Thyroid gland (tissue), 4 donors: ENCODE results near the gene DHX58. TPM values are rescaled to one million over a fixed set of nuclear protein-coding genes. Genes with fewer than 3 reads are reported as not detected.
A peak's percentile ranks its signal among the peaks of the same experiment; 100 is the strongest.

Experiments used
- DNase-seq, 2 donors: peaks; one replicate each; pipeline ENCODE4 v3.0.0-alpha.2; 2019
- H3K27ac ChIP-seq, 3 donors: fragments of 200-600 bp; sonication (generic); 1 replicate in 2 of 3; 2 replicates in 1 of 3; pipeline ENCODE4 v1.5.1; 2016 to 2019; ENCODE audit warnings: mild to moderate bottlenecking in 1 of 3, moderate library complexity in 1 of 3
- H3K27me3 ChIP-seq: fragments of 200-600 bp; sonication (generic); one replicate; pipeline ENCODE4 v1.5.1; 2019
- H3K36me3 ChIP-seq, 2 donors: fragments of 200-600 bp; sonication (generic); one replicate each; pipeline ENCODE4 v1.5.1; 2016 to 2019
- H3K4me1 ChIP-seq, 2 donors: fragments of 200-600 bp; sonication (generic); one replicate each; pipeline ENCODE4 v1.5.1; 2017 to 2019
- H3K4me3 ChIP-seq, 3 donors: fragments of 200-600 bp; sonication (generic); replicated peaks in 1 of 3; 1 replicate in 2 of 3; 2 replicates in 1 of 3; pipeline ENCODE4 v1.5.1; 2016; ENCODE audit warnings: mild to moderate bottlenecking in 1 of 3
- H3K9me3 ChIP-seq: fragments of 200-600 bp; sonication (generic); one replicate; pipeline ENCODE4 v1.5.1; 2017
- CTCF ChIP-seq, 6 experiments: fragments of 200-600 bp in 3 of 6; fragments of 450-650 bp in 3 of 6; sonication (generic) in 3 of 6; IDR thresholded peaks; one replicate each; pipeline ENCODE4 v1.5.1; 2016 to 2019; ENCODE audit warnings: antibody characterized with exemption in 6 of 6, mild to moderate bottlenecking in 2 of 6, inconsistent platforms in 1 of 6, moderate library complexity in 1 of 6
- POLR2A ChIP-seq, 2 donors: fragments of 450-650 bp; IDR thresholded peaks; one replicate each; pipeline ENCODE4 v1.6.1; 2017; ENCODE audit warnings: antibody characterized with exemption in 2 of 2, mild to moderate bottlenecking in 2 of 2, moderate library complexity in 1 of 2
- WGBS, 2 donors: methylation state at CpG; one replicate each; pipeline ENCODE4 v1.1.5; 2017; 5-methylcytosine and 5-hydroxymethylcytosine counted together
- intact Hi-C: fragments of 100-400 bp; cut with DNase I; formaldehyde crosslinking; loops from one replicate; pipeline ENCODE4 v1.15.1; 2023
- total RNA-seq, 4 donors: library from RNA; depleted of rRNA; stranded (reverse); fragments of >200 nt; gene quantifications; one replicate each; pipeline ENCODE4 v1.2.3, GENCODE V29; 2016

DHX58 gene
- total RNA-seq, 4 donors from 2014 or later, result 6.4 to 12.9 (median 9.7) TPM

DNA sequence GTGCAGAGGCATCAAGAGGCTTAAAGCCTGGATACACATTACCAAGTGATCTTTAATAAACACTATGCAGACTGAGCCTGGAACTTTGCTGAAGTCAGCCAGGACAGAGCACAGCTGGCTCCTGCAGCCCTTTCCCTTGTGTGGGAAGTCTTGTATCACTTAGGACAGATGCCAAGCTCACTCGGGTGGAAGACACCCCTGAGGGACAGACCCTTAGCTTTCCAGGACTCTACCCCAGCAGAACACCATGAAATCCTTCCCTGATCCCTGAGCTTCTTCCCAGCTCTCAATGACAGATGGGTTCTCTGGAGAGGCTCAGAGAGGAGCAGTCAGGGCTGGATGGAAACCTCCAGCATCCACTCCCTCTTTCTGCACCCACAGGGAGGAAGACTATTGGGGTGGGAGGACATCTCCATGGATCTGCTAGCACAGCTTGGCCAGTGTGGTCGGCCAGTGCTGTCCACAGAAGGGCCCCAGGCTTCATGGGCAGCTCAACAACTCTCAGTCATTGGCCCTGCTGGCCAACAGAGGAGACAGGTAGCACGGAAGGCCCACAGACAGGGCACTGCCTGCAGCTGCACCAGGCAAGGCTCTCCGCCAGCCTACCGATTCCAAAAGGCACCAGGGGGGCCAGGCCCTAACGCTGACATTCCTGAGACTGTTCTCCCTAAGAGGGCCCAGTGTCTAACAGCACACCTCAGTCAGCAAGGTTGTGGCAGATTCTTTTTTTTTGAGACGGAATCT, 26.4 kb upstream of the DHX58 start:
- Histone ChIP-seq H3K27me3 (no peaks in the 10 kb centered on the region), H3K4me3 (no peak overlapping the region)

DNA sequence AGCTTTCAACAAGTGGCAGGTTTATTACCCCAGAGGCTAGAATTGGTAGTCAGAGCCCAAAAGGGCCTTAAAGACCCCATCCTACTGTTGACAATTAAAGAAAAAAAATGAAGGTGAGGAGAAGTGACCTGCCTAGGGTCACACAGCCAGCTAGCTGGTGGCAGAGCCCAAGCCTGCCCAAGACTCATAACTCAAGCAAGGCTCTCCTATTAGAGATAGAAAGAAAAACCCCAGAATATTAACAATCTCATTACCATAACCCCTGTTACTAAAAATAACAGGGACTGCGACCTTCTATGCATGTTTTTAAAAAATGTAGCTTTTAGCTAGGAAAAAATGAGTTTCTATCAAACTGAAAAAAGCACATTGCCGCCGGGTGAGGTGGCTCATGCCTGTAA, 24.1 kb upstream of the DHX58 start:
- Histone ChIP-seq H3K9me3 (no peaks in the 10 kb centered on the region), H3K36me3 (peaks cover 0 to 5% of the 10 kb centered on the region in 2 donors), H3K4me3 (no peak overlapping the region), H3K27ac (peak overlapping the region; percentile 85 to 89 (median 86)), H3K4me1 (peaks cover 56 to 89% of the 10 kb centered on the region in 2 donors), H3K27me3 (no peaks in the 10 kb centered on the region)
- WGBS, 2 donors, result 83 to 89% methylated on average over 3 of the region's 3 CpGs
- TF ChIP-seq POLR2A (IDR thresholded peaks at IDR 0.05) (no peak), CTCF (IDR thresholded peaks at IDR 0.05) (no peak)
- intact Hi-C loops, result no loop called here
- DNase-seq, result no peak

More for the DNA sequence above, 26.4 kb upstream of the DHX58 start:
- peaks cover 39 to 85% of the 10 kb centered on the region in 2 donors for H3K4me1 ChIP-seq
- H3K36me3 ChIP-seq, result peaks cover 0 to 5% of the 10 kb centered on the region in 2 donors
- intact Hi-C loops, result no loop called here
- DNase-seq, result no peak
- H3K9me3 ChIP-seq, result no peaks in the 10 kb centered on the region
- WGBS, 2 donors, result 50 to 59% methylated on average over 2 to 7 of the region's 7 CpGs
- TF ChIP-seq POLR2A (IDR thresholded peaks at IDR 0.05) (no peak), CTCF (IDR thresholded peaks at IDR 0.05) (no peak)
- H3K27ac ChIP-seq, result peak overlapping the region in 2 of 3 donors; percentile 45 to 63

DNA sequence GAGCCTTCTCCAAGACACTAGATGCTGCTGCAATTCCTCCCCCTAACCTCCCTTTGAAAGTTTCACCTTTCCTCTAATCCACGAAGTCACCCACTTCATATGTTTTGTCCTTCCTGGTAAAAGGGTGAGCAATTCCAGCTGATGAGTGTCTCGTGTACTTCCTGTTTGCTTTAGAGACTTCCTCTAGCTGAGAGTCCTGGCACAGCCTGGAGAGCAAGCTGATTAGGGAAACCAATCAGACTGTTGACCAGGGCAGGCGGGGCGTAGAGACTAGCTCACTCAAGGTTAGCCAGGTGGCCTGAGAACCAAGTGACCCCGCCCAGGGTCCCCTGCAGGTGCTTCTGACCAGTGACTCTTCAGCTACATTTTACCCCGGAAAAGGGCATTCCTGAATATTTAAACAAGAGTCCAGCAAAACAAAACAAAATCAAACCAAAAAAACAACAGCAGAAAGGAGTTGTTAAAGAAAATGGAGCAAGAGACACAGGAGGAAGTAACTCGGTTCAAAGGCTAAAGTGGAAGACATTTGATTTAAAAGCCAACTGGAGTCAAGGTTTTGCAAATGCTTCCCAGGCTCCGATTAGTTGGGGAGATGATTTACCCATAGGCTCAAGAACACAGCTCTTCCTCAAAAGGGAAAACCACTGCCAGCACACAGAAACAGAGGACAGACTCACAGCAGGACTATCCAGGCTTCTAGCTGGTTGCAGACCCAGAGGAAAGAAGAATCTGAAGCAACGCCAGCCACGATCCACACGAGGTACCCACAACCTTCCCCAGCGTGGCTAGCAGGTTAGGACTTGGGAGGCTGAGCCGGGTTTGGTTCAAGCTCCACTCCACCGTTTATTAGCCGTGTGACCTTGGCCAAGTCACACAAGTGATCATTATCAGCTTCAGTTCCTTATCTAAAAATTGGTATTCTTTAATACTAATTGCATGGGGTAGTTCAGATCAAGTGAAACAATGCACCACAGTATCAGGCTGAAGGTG, 23.4 kb upstream of the DHX58 start:
- 43 to 47% methylated on average over 14 to 15 of the region's 15 CpGs for WGBS, 2 donors

DNA sequence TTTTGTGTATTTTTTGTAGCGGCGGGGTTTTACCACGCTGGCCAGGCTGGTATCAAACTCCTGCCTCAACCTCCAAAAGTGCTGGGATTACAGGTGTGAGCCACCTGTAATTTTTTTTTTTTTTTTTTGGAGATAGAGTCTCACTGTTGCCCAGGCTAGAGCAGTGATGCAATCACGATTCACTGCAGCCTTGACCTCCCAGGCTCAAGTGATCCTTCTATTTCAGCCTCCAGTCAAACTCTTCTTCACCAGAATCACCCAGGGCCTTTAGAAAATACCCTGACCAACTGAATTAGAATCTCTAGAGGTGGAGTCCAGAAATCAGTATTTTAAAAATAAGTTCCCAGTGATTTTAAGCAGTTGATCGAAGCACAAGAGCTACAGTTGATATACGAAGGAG, 22.6 kb upstream of the DHX58 start:
- Histone ChIP-seq H3K27me3 (no peaks in the 10 kb centered on the region), H3K4me3 (no peak overlapping the region), H3K9me3 (no peaks in the 10 kb centered on the region), H3K4me1 (peaks cover 56 to 92% of the 10 kb centered on the region in 2 donors), H3K36me3 (peaks cover 3 to 4% of the 10 kb centered on the region in 2 donors), H3K27ac (peak overlapping the region; percentile 85 to 89 (median 86))
- intact Hi-C loops, result no loop called here
- TF ChIP-seq POLR2A (IDR thresholded peaks at IDR 0.05) (no peak), CTCF (IDR thresholded peaks at IDR 0.05) (no peak)
- 84 to 87% methylated on average over 6 of the region's 6 CpGs for WGBS, 2 donors
- DNase-seq, result no peak

More for the DNA sequence above, 23.4 kb upstream of the DHX58 start:
- TF ChIP-seq POLR2A (IDR thresholded peaks at IDR 0.05) (peak in 1 of 2 donors; percentile 41), CTCF (IDR thresholded peaks at IDR 0.05) (peak in 1 of 6 experiments; percentile 18)
- H3K36me3 ChIP-seq, result no peaks in the 10 kb centered on the region
- no peaks in the 10 kb centered on the region for H3K9me3 ChIP-seq
- H3K4me1 ChIP-seq, result peaks cover 56 to 88% of the 10 kb centered on the region in 2 donors
- no peak overlapping the region for H3K4me3 ChIP-seq
- H3K27ac ChIP-seq, result peak overlapping the region; percentile 85 to 89 (median 86)
- DNase-seq, result peak; percentile 94 to 95
- intact Hi-C loops, result no loop called here
- H3K27me3 ChIP-seq, result no peaks in the 10 kb centered on the region
